GM13976 (cell line): ENCODE measurements around the gene TMEM144.

ENCODE experiments used
- DNase-seq: peaks from one replicate; pipeline ENCODE4 v3.0.0; 2012; ENCODE audit warnings: low spot score
- CTCF ChIP-seq: IDR thresholded peaks from 2 replicates; pipeline ENCODE4 v1.5.1; 2012; ENCODE audit warnings: borderline replicate concordance, mild to moderate bottlenecking; ENCODE audit not compliant: insufficient read depth; ENCODE audit errors: extremely low read depth, missing control alignments, control extremely low read depth
- in situ Hi-C: fragments of 300-500 bp; cut with MboI; formaldehyde crosslinking; loops from one replicate; pipeline ENCODE4 v1.12.0; 2022; ENCODE audit warnings: low sequenced_read_pairs, mixed read lengths, inconsistent platforms; ENCODE audit not compliant: unreplicated experiment

TMEM144 gene

GRCh38 chr4:158203929-158204328 lies 6.4 kb upstream of the TMEM144 start:
- DNase-seq: no peak
- TF ChIP-seq CTCF: no peak
- in situ Hi-C loops: no loop called here

- peak; percentile 33 for DNase-seq
- TF ChIP-seq CTCF: no peak
- in situ Hi-C loops: no loop called here
These were observed 1.2 kb upstream of the TMEM144 start for GRCh38 chr4:158208963-158209640.

- DNase-seq: no peak
- no peak for TF ChIP-seq CTCF
- in situ Hi-C loops: no loop called here
These were observed 936 bp downstream of the TMEM144 start for GRCh38 chr4:158211222-158211621.

- in situ Hi-C loops: no loop called here
- TF ChIP-seq CTCF: no peak
- no peak for DNase-seq
These were observed 3.2 kb downstream of the TMEM144 start for GRCh38 chr4:158213466-158213865.

GRCh38 chr4:158214856-158215255 lies 4.6 kb downstream of the TMEM144 start:
- TF ChIP-seq CTCF: no peak
- DNase-seq: no peak
- in situ Hi-C loops: no loop called here

- no peak for DNase-seq
- no peak for TF ChIP-seq CTCF
- in situ Hi-C loops: no loop called here
These were observed 7.5 kb downstream of the TMEM144 start for GRCh38 chr4:158217763-158218162.
